Liver (tissue), 9 donors: ENCODE results near the gene NCAPD2. TPM values are rescaled to one million over a fixed set of nuclear protein-coding genes. Genes with fewer than 3 reads are reported as not detected.
"Not testable (repeated sequence)": the region's sequence is repeated elsewhere in the genome, so short reads cannot be mapped to it uniquely, and the experiment has no call there.

Experiments used
- DNase-seq: peaks from one replicate; pipeline ENCODE4 v3.0.0-alpha.2; 2017; ENCODE audit warnings: low spot score
- H3K27ac ChIP-seq, 2 donors: one replicate each; pipeline ENCODE4 v1.7.0; 2013; ENCODE audit warnings: inconsistent platforms in 2 of 2, low read length in 2 of 2, control low read depth in 1 of 2, low read depth in 1 of 2, mild to moderate bottlenecking in 1 of 2
- H3K27me3 ChIP-seq, 4 donors: one replicate each; pipeline versions ENCODE4 v1.6.1 to v1.7.0; 2013; ENCODE audit warnings: low read length in 3 of 4, inconsistent platforms in 1 of 4, mild to moderate bottlenecking in 1 of 4, moderate library complexity in 1 of 4; ENCODE audit not compliant: control insufficient read depth in 4 of 4, insufficient read depth in 4 of 4
- H3K36me3 ChIP-seq, 4 donors: one replicate each; pipeline versions ENCODE4 v1.6.1 to v1.7.0; 2013; ENCODE audit warnings: low read length in 3 of 4, mild to moderate bottlenecking in 3 of 4, low read depth in 1 of 4, moderate library complexity in 1 of 4; ENCODE audit not compliant: control insufficient read depth in 4 of 4, insufficient read depth in 3 of 4
- H3K4me1 ChIP-seq, 4 donors: one replicate each; pipeline versions ENCODE4 v1.6.1 to v1.7.0; 2013; ENCODE audit warnings: low read length in 3 of 4, mild to moderate bottlenecking in 3 of 4, moderate library complexity in 1 of 4; ENCODE audit not compliant: control insufficient read depth in 4 of 4, insufficient read depth in 4 of 4
- H3K4me3 ChIP-seq, 3 donors: one replicate each; pipeline versions ENCODE4 v1.6.1 to v1.7.0; 2013; ENCODE audit warnings: low read length in 3 of 3, control low read depth in 1 of 3, low read depth in 1 of 3, mild to moderate bottlenecking in 1 of 3
- H3K9ac ChIP-seq, 2 donors: one replicate each; pipeline ENCODE4 v1.7.0; 2013; ENCODE audit warnings: low read length in 2 of 2, mild to moderate bottlenecking in 2 of 2, moderate library complexity in 2 of 2, control low read depth in 1 of 2, low read depth in 1 of 2
- H3K9me3 ChIP-seq, 4 donors: one replicate each; pipeline versions ENCODE4 v1.6.1 to v1.7.0; 2013; ENCODE audit warnings: low read length in 3 of 4; ENCODE audit not compliant: control insufficient read depth in 4 of 4
- ATF3 ChIP-seq: IDR thresholded peaks from 2 replicates; pipeline ENCODE4 v1.6.1; 2016; ENCODE audit warnings: antibody characterized with exemption
- EGR1 ChIP-seq, 2 donors: IDR thresholded peaks; 2 replicates each; pipeline ENCODE4 v1.6.1; 2016 to 2018; ENCODE audit warnings: antibody characterized with exemption in 2 of 2, low read depth in 2 of 2
- FOXA2 ChIP-seq: IDR thresholded peaks from 2 replicates; pipeline ENCODE4 v1.6.1; 2016; ENCODE audit warnings: antibody characterized with exemption
- GABPA ChIP-seq, 2 donors: IDR thresholded peaks in 1 of 2; conservative IDR thresholded peaks in 1 of 2; 2 replicates each; pipeline ENCODE4 v1.6.1; 2016; ENCODE audit warnings: antibody characterized with exemption in 2 of 2, mild to moderate bottlenecking in 1 of 2, moderate library complexity in 1 of 2
- HNF4A ChIP-seq, 2 donors: conservative IDR thresholded peaks; 2 replicates each; pipeline ENCODE4 v1.6.1; 2016; ENCODE audit warnings: antibody characterized with exemption in 2 of 2, mild to moderate bottlenecking in 2 of 2
- HNF4G ChIP-seq: IDR thresholded peaks from 2 replicates; pipeline ENCODE4 v1.6.1; 2016; ENCODE audit warnings: antibody characterized with exemption
- JUND ChIP-seq, 2 donors: IDR thresholded peaks; 2 replicates each; pipeline ENCODE4 v1.6.1; 2016; ENCODE audit warnings: antibody characterized with exemption in 2 of 2
- NR2F2 ChIP-seq: IDR thresholded peaks from 2 replicates; pipeline ENCODE4 v1.6.1; 2016; ENCODE audit warnings: antibody characterized with exemption
- RAD21 ChIP-seq, 2 donors: IDR thresholded peaks; 2 replicates each; pipeline ENCODE4 v1.6.1; 2016; ENCODE audit warnings: antibody characterized with exemption in 2 of 2, mild to moderate bottlenecking in 2 of 2
- SP1 ChIP-seq: IDR thresholded peaks from 2 replicates; pipeline ENCODE4 v1.6.1; 2018; ENCODE audit warnings: antibody characterized with exemption, mild to moderate bottlenecking
- TAF1 ChIP-seq: conservative IDR thresholded peaks from 2 replicates; pipeline ENCODE4 v1.6.1; 2016; ENCODE audit warnings: antibody characterized with exemption, mild to moderate bottlenecking
- YY1 ChIP-seq: IDR thresholded peaks from 2 replicates; pipeline ENCODE4 v1.6.1; 2016; ENCODE audit warnings: antibody characterized with exemption, mild to moderate bottlenecking
- WGBS: extraction: QIAGEN DNeasy Blood & Tissue Kit; methylation state at CpG from one replicate; pipeline ENCODE4 v1.1.7; 2013; 5-methylcytosine and 5-hydroxymethylcytosine counted together
- polyA plus RNA-seq, 2 donors: library from polyadenylated mRNA; stranded (reverse) in 1 of 2; unstranded in 1 of 2; fragments of 200-250 nt in 1 of 2; fragments of >200 nt in 1 of 2; fragmentation: Nextera tagmentation in 1 of 2; extraction: Ambion mirVana in 1 of 2; gene quantifications; one replicate each; pipeline versions ENCODE4 v1.2.1 to v1.2.3, GENCODE V29; 2013 to 2015
- total RNA-seq, 2 donors: library from RNA; depleted of rRNA; stranded (reverse); fragments of >200 nt; gene quantifications; one replicate each; pipeline ENCODE4 v1.2.3, GENCODE V29; 2014
- TF ChIP-seq, protein P1 (sequence below): IDR thresholded peaks from 2 replicates; pipeline ENCODE4 v1.6.1; 2016; ENCODE audit warnings: antibody characterized with exemption, mild to moderate bottlenecking
- TF ChIP-seq, protein P2 (sequence below): IDR thresholded peaks from 2 replicates; pipeline ENCODE4 v1.6.1; 2016; ENCODE audit warnings: antibody characterized with exemption
- TF ChIP-seq, protein P3 (sequence below): fragments of 150-350 bp; IDR thresholded peaks from 2 replicates; pipeline ENCODE4 v1.5.1; 2017; ENCODE audit warnings: improper control_type of control experiment, low read depth, low read length; ENCODE audit not compliant: missing input control
- donor health status: healthy.
- donor health status: healthy.
- donor health status: healthy.
- donor health status: healthy.
- donor health status: healthy.

NCAPD2 gene
- total and polyA plus RNA-seq, 4 donors, result 2.0 to 55.1 (median 7.4) TPM

- TF ChIP-seq, protein P1, sequence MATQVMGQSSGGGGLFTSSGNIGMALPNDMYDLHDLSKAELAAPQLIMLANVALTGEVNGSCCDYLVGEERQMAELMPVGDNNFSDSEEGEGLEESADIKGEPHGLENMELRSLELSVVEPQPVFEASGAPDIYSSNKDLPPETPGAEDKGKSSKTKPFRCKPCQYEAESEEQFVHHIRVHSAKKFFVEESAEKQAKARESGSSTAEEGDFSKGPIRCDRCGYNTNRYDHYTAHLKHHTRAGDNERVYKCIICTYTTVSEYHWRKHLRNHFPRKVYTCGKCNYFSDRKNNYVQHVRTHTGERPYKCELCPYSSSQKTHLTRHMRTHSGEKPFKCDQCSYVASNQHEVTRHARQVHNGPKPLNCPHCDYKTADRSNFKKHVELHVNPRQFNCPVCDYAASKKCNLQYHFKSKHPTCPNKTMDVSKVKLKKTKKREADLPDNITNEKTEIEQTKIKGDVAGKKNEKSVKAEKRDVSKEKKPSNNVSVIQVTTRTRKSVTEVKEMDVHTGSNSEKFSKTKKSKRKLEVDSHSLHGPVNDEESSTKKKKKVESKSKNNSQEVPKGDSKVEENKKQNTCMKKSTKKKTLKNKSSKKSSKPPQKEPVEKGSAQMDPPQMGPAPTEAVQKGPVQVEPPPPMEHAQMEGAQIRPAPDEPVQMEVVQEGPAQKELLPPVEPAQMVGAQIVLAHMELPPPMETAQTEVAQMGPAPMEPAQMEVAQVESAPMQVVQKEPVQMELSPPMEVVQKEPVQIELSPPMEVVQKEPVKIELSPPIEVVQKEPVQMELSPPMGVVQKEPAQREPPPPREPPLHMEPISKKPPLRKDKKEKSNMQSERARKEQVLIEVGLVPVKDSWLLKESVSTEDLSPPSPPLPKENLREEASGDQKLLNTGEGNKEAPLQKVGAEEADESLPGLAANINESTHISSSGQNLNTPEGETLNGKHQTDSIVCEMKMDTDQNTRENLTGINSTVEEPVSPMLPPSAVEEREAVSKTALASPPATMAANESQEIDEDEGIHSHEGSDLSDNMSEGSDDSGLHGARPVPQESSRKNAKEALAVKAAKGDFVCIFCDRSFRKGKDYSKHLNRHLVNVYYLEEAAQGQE, result no peak
- TF ChIP-seq ATF3, result no peak
- TF ChIP-seq, protein P2, sequence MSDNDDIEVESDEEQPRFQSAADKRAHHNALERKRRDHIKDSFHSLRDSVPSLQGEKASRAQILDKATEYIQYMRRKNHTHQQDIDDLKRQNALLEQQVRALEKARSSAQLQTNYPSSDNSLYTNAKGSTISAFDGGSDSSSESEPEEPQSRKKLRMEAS, result no peak
- no peak for TF ChIP-seq JUND (IDR thresholded peaks at IDR 0.05)
- no peak for TF ChIP-seq SP1
- no peak for TF ChIP-seq GABPA (IDR thresholded peaks at IDR 0.05 in 1 of 2, conservative IDR thresholded peaks at IDR 0.05 in 1 of 2)
- no peak for TF ChIP-seq HNF4A (conservative IDR thresholded peaks at IDR 0.05)
- no peak for TF ChIP-seq EGR1 (IDR thresholded peaks at IDR 0.05; ENCODE audit: low read depth in 2 of 2)
- no peak for TF ChIP-seq YY1
- TF ChIP-seq HNF4G, result no peak
- no peak for TF ChIP-seq FOXA2
Observed at GRCh38 chr12:6555018-6555691, 61.3 kb downstream of the NCAPD2 start (continued).

GRCh38 chr12:6556496-6556817 lies 62.6 kb downstream of the NCAPD2 start:
- DNase-seq, H3K9ac ChIP-seq, H3K27ac ChIP-seq, H3K9me3 ChIP-seq, H3K27me3 ChIP-seq, H3K4me3 ChIP-seq: not testable (repeated sequence)
- H3K36me3 ChIP-seq, result peaks cover 11 to 28% (median 17%) of the 10 kb centered on the region in 4 donors
- WGBS, result 89% methylated on average over 7 of the region's 7 CpGs
- H3K4me1 ChIP-seq, result peaks cover 0 to 41% (median 31%) of the 10 kb centered on the region in 4 donors

DNA sequence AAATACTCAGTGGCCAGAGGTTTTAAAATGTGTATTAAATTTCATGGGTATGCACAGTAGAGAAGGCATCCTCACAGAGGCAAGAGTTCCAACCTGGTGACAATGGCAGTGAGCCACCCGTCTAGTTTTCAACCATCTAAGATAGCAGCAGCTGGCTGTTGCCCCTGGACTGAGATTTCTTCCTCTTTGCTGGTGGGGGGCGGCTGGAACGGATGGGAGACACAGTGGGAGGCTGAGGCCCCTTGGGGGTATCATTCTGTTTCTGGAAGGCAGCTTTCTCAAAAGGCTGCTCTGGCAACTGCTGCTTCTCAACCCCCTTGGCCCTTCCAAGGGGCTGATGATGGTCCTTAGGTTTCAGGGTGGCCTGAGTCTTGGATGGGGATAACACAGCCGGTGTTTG lies 63.0 kb downstream of the NCAPD2 start:
- Histone ChIP-seq H3K36me3 (peaks cover 11 to 32% (median 21%) of the 10 kb centered on the region in 4 donors), H3K9me3 (no peaks in the 10 kb centered on the region), H3K27ac (no peak overlapping the region), H3K4me1 (peaks cover 0 to 40% (median 31%) of the 10 kb centered on the region in 4 donors), H3K9ac (no peak overlapping the region), H3K4me3 (no peak overlapping the region), H3K27me3 (no peaks in the 10 kb centered on the region)
- TF ChIP-seq JUND (IDR thresholded peaks at IDR 0.05) (no peak), EGR1 (IDR thresholded peaks at IDR 0.05; ENCODE audit: low read depth in 2 of 2) (no peak), NR2F2 (no peak), SP1 (no peak), RAD21 (IDR thresholded peaks at IDR 0.05) (no peak), GABPA (IDR thresholded peaks at IDR 0.05 in 1 of 2, conservative IDR thresholded peaks at IDR 0.05 in 1 of 2) (no peak), ATF3 (no peak), TAF1 (no peak)
- TF ChIP-seq, protein P2, result no peak
- TF ChIP-seq, protein P3, sequence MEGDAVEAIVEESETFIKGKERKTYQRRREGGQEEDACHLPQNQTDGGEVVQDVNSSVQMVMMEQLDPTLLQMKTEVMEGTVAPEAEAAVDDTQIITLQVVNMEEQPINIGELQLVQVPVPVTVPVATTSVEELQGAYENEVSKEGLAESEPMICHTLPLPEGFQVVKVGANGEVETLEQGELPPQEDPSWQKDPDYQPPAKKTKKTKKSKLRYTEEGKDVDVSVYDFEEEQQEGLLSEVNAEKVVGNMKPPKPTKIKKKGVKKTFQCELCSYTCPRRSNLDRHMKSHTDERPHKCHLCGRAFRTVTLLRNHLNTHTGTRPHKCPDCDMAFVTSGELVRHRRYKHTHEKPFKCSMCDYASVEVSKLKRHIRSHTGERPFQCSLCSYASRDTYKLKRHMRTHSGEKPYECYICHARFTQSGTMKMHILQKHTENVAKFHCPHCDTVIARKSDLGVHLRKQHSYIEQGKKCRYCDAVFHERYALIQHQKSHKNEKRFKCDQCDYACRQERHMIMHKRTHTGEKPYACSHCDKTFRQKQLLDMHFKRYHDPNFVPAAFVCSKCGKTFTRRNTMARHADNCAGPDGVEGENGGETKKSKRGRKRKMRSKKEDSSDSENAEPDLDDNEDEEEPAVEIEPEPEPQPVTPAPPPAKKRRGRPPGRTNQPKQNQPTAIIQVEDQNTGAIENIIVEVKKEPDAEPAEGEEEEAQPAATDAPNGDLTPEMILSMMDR, result no peak
- WGBS, result 93% methylated on average over 4 of the region's 4 CpGs
- DNase-seq, result no peak
